Measurements from ENCODE around the gene SUPT4H1. TPM values are rescaled to one million over a fixed set of nuclear protein-coding genes. Genes with fewer than 3 reads are reported as not detected.

The SUPT4H1 gene
- total RNA-seq, 2 donors from 2014 or later: 50.0 to 51.4 TPM

DNA sequence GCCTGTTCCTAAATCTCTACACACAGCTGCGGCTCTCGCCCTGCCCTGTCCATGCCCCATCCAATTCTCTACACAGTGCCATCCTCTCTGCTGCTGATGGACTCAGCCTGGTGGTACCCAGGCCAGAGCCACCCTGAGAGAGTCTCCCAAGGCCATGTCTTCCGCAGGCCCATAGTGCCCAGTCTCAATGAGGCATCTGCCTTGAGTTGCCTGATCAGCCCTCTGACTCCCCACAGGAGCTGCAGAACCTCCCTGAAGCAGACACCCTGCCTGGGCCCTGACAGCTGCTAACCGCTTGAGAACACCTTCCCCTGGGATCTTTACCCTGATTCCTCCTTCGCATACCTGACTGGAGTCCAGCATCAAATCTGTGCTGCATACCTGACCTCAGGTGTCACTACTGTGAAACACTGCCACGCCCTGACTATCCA, 36.7 kb downstream of the SUPT4H1 start:
- H3K4me1 ChIP-seq: no peaks in the 10 kb centered on the region
- H3K36me3 ChIP-seq: no peaks in the 10 kb centered on the region
- H3K4me3 ChIP-seq: no peak overlapping the region
- H3K27ac ChIP-seq: no peak overlapping the region
- TF ChIP-seq, protein P1, sequence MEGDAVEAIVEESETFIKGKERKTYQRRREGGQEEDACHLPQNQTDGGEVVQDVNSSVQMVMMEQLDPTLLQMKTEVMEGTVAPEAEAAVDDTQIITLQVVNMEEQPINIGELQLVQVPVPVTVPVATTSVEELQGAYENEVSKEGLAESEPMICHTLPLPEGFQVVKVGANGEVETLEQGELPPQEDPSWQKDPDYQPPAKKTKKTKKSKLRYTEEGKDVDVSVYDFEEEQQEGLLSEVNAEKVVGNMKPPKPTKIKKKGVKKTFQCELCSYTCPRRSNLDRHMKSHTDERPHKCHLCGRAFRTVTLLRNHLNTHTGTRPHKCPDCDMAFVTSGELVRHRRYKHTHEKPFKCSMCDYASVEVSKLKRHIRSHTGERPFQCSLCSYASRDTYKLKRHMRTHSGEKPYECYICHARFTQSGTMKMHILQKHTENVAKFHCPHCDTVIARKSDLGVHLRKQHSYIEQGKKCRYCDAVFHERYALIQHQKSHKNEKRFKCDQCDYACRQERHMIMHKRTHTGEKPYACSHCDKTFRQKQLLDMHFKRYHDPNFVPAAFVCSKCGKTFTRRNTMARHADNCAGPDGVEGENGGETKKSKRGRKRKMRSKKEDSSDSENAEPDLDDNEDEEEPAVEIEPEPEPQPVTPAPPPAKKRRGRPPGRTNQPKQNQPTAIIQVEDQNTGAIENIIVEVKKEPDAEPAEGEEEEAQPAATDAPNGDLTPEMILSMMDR (IDR thresholded peaks at IDR 0.05): no peak
- no peaks in the 10 kb centered on the region for H3K9me3 ChIP-seq
- no peaks in the 10 kb centered on the region for H3K27me3 ChIP-seq
- DNase-seq (ENCODE audit: low spot score): no peak

DNA sequence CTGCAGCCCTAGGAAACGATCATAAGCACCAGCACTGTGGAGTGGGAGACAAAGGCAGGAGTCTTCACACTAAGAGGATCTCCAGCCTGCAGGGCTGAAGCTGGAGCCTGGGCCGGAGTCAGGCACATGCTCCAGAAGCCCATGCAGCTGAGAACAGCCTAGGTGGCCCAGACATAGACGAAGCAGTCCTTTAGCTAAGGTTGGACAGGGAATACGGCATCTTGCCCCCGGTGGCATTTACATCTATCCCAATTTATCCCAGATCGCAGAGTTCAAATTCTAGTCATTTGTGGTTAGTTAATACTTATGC, 37.3 kb downstream of the SUPT4H1 start:
- Histone ChIP-seq H3K27ac (no peak overlapping the region), H3K36me3 (no peaks in the 10 kb centered on the region), H3K4me3 (no peak overlapping the region), H3K27me3 (no peaks in the 10 kb centered on the region), H3K4me1 (no peaks in the 10 kb centered on the region), H3K9me3 (no peaks in the 10 kb centered on the region)
- TF ChIP-seq, protein P1 (IDR thresholded peaks at IDR 0.05): no peak
- DNase-seq (ENCODE audit: low spot score): no peak

GRCh38 chr17:58313815-58314705, 37.9 kb downstream of the SUPT4H1 start:
- TF ChIP-seq, protein P1 (IDR thresholded peaks at IDR 0.05): no peak
- H3K4me1 ChIP-seq: no peaks in the 10 kb centered on the region
- H3K36me3 ChIP-seq: no peaks in the 10 kb centered on the region
- no peak overlapping the region for H3K27ac ChIP-seq
- no peak overlapping the region for H3K4me3 ChIP-seq
- H3K9me3 ChIP-seq: no peaks in the 10 kb centered on the region
- no peak for DNase-seq (ENCODE audit: low spot score)
- no peaks in the 10 kb centered on the region for H3K27me3 ChIP-seq

DNA sequence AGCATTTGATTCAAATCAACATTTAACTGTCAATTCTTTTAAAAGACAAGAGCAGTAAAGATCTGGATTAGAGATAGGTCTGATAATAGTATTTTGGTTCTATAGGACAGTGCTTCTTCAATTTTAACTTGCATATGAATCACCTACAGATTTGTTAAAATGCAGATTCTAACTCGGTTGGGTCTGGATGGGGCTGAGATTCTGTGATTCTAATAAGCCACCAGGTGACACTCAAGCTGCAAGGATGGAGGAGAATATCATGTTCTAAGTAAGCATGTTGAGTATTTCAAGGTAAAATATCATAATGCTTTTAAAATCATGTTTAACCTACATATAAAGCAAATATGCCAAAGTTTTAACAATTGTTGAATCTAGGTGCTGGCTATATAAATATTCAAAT, 39.2 kb downstream of the SUPT4H1 start:
- H3K9me3 ChIP-seq: no peaks in the 10 kb centered on the region
- no peak for DNase-seq (ENCODE audit: low spot score)
- H3K27ac ChIP-seq: no peak overlapping the region
- TF ChIP-seq, protein P1 (IDR thresholded peaks at IDR 0.05): no peak
- no peak overlapping the region for H3K4me3 ChIP-seq
- no peaks in the 10 kb centered on the region for H3K4me1 ChIP-seq
- no peaks in the 10 kb centered on the region for H3K27me3 ChIP-seq
- H3K36me3 ChIP-seq: no peaks in the 10 kb centered on the region

DNA sequence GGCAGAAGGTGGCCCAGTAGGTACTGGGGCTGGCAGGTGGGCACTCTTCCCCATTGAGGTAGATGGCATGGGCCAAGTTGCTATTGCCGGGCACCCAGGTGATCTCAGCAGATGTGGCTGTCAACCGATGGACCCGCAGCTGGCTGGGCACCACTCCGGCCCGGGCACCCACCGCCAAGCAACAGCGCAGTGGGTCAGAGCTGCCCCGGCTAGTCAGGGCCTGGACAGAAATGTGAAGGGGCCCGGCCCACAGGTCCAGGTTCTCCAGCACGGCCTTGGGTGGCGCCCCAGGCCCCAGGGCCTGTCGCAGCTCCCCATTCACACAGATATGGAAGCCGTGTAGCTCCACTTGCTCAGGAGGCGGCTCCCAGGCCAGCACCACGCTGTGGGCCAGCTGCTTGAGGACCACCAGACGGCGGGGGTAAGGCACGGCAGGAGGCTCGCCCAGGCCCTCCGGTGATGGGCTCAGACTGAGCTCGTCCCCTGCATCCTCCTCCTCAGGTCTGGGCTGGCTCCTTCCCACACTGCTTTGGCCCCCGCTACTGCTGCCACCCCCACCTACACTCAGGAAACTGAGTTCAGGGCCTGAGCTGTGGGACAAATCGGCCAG, 39.9 kb downstream of the SUPT4H1 start:
- H3K36me3 ChIP-seq: no peaks in the 10 kb centered on the region
- no peak for DNase-seq (ENCODE audit: low spot score)
- TF ChIP-seq, protein P1 (IDR thresholded peaks at IDR 0.05): no peak
- no peaks in the 10 kb centered on the region for H3K27me3 ChIP-seq
- H3K4me3 ChIP-seq: no peak overlapping the region
- H3K27ac ChIP-seq: no peak overlapping the region
- H3K9me3 ChIP-seq: no peaks in the 10 kb centered on the region
- no peaks in the 10 kb centered on the region for H3K4me1 ChIP-seq

Data from right atrium auricular region (tissue), 2 donors.